Activated T-cell treated with anti-CD3 and anti-CD28 coated beads, Interleukin-2, amount 50 U/mL, for 24 hours (primary cell): Measurements from ENCODE around the gene HKDC1.
"Not testable (repeated sequence)": the region's sequence is repeated elsewhere in the genome, so short reads cannot be mapped to it uniquely, and the experiment has no call there.

Experiments
- DNase-seq: peaks from one replicate; pipeline ENCODE4 v3.0.0-alpha.2; 2020
- H3K27ac Mint-ChIP-seq: 2 replicates; pipeline ENCODE4 v1.8.0; 2020; ENCODE audit warnings: mild to moderate bottlenecking, mixed read lengths
- H3K27me3 Mint-ChIP-seq: 2 replicates; pipeline ENCODE4 v1.8.0; 2020; ENCODE audit warnings: mixed read lengths
- H3K36me3 Mint-ChIP-seq: 2 replicates; pipeline ENCODE4 v1.8.0; 2020; ENCODE audit warnings: low read depth, mixed read lengths
- H3K4me1 Mint-ChIP-seq: 2 replicates; pipeline ENCODE4 v1.8.0; 2020; ENCODE audit warnings: low read depth, mixed read lengths
- H3K4me3 Mint-ChIP-seq: 2 replicates; pipeline ENCODE4 v1.8.0; 2020; ENCODE audit warnings: mild to moderate bottlenecking, moderate library complexity, mixed read lengths
- H3K9me3 Mint-ChIP-seq: 2 replicates; pipeline ENCODE4 v1.8.0; 2020; ENCODE audit warnings: mixed read lengths

Gene HKDC1

DNA sequence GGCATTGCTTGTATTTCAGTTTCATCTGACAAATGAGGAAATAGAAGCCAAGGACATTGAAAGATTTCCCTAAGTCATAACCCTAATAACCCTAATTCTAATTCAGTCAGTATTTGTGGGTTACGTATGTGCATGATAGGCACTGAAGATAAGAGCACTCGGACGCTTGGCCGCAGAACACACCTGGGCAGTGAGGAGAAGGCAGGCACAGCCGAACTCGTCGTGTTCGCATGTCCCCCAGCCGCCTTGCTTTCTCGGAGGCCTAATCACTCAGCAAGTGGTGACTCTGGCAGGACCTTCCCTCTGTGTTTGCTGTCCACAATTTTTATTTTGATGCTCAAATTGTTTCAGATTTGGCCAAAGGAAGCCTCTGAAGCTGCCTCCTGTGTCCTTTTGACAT, 23.7 kb downstream of the HKDC1 start:
- Mint-ChIP-seq H3K27me3 (no peaks in the 10 kb centered on the region), H3K36me3 (no peaks in the 10 kb centered on the region), H3K9me3 (no peaks in the 10 kb centered on the region), H3K27ac (no peak overlapping the region), H3K4me3 (no peak overlapping the region), H3K4me1 (no peaks in the 10 kb centered on the region)
- DNase-seq: no peak

- Mint-ChIP-seq H3K4me1 (no peaks in the 10 kb centered on the region), H3K9me3 (no peaks in the 10 kb centered on the region), H3K4me3 (no peak overlapping the region), H3K27me3 (no peaks in the 10 kb centered on the region), H3K36me3 (no peaks in the 10 kb centered on the region), H3K27ac (no peak overlapping the region)
- DNase-seq: no peak
Measured at GRCh38 chr10:69246036-69246435, 25.9 kb downstream of the HKDC1 start.

DNA sequence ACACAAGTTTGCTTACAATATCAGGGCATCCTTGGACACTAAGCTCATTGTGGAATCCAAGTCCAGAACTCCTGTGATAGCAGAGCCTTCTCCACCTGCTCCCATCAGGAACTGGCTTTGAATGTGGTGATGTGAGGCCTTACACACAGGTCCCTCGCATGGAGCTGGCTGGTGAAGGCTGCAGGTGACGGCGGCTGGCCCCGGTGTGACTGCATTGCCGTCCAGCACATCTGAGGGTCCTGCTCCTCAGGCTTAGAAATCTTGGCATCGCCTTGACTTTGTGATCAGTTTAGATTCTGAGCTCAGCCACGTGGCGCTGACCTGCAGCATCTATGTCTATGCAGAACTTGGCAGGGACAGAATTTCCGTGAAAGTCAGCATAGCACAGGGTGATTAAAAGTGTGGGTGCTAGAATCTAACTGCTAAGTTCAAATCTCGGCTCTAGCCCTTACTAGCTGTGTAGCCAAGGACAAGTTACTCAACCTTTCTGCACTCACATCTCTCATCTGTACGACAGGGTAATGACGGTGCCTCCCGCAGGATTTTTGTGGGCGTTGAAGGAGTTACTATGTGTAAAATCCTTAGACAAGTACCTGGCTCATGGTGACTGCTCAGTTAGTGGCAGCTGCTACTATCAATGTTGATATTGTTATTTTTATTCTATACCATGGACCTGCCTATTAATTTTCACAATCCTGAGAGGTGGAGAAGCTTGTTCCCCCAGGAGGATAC, 26.6 kb downstream of the HKDC1 start:
- Mint-ChIP-seq H3K27me3 (no peaks in the 10 kb centered on the region), H3K4me1 (no peaks in the 10 kb centered on the region), H3K27ac (no peak overlapping the region), H3K4me3 (no peak overlapping the region), H3K36me3 (no peaks in the 10 kb centered on the region), H3K9me3 (no peaks in the 10 kb centered on the region)
- DNase-seq: no peak

GRCh38 chr10:69247313-69247710, 27.2 kb downstream of the HKDC1 start:
- Mint-ChIP-seq H3K27me3 (no peaks in the 10 kb centered on the region), H3K36me3 (no peaks in the 10 kb centered on the region), H3K27ac (no peak overlapping the region), H3K4me3 (no peak overlapping the region), H3K4me1 (no peaks in the 10 kb centered on the region), H3K9me3 (no peaks in the 10 kb centered on the region)
- no peak for DNase-seq

DNA sequence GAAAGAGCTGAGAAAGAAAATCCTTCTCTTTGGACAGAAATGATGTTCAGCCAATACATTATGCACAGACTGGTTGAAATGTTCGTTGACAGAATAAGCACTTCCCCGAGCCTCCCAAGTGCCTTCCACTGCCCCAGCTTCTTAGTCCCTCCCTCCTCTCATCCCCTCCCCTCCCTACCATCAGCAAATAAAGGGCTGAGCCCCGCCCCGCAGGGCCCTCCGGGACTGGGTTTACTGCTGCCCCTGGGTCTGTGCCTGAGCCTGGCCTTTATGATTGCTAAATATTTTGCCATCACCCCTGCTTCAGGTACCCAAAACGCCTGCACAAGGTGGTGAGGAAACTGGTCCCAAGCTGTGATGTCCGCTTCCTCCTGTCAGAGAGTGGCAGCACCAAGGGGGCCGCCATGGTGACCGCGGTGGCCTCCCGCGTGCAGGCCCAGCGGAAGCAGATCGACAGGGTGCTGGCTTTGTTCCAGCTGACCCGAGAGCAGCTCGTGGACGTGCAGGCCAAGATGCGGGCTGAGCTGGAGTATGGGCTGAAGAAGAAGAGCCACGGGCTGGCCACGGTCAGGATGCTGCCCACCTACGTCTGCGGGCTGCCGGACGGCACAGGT, 28.1 kb downstream of the HKDC1 start:
- H3K9me3 Mint-ChIP-seq: no peaks in the 10 kb centered on the region
- DNase-seq: no peak
- H3K27me3 Mint-ChIP-seq: no peaks in the 10 kb centered on the region
- no peaks in the 10 kb centered on the region for H3K4me1 Mint-ChIP-seq
- H3K4me3 Mint-ChIP-seq: no peak overlapping the region
- H3K27ac Mint-ChIP-seq: no peak overlapping the region
- no peaks in the 10 kb centered on the region for H3K36me3 Mint-ChIP-seq

DNA sequence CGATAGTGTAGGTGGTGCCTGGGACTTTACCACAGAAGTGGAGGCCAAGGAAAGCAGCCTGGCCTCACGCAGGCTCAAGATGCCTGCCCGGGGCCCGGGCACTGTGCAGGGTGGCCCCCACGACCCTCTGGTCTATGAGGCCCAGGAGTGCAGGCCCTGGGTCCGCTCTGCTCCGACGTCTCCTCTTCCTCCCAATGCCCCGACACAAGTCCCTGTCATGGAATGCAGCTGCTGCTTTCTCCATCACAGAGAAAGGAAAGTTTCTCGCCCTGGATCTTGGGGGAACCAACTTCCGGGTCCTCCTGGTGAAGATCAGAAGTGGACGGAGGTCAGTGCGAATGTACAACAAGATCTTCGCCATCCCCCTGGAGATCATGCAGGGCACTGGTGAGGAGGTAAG, 29.9 kb downstream of the HKDC1 start:
- no peak for DNase-seq
- H3K4me3 Mint-ChIP-seq: no peak overlapping the region

GRCh38 chr10:69251417-69251816, 31.3 kb downstream of the HKDC1 start:
- DNase-seq, H3K36me3 Mint-ChIP-seq, H3K4me1 Mint-ChIP-seq, H3K27me3 Mint-ChIP-seq, H3K27ac Mint-ChIP-seq, H3K4me3 Mint-ChIP-seq, H3K9me3 Mint-ChIP-seq: not testable (repeated sequence)

More for the DNA sequence above, 29.9 kb downstream of the HKDC1 start:
- H3K4me1 Mint-ChIP-seq: no peaks in the 10 kb centered on the region
- H3K27ac Mint-ChIP-seq: no peak overlapping the region
- H3K9me3 Mint-ChIP-seq: no peaks in the 10 kb centered on the region
- H3K27me3 Mint-ChIP-seq: no peaks in the 10 kb centered on the region
- H3K36me3 Mint-ChIP-seq: no peaks in the 10 kb centered on the region

- Mint-ChIP-seq H3K4me3 (no peak overlapping the region), H3K9me3 (no peaks in the 10 kb centered on the region), H3K27ac (no peak overlapping the region), H3K36me3 (no peaks in the 10 kb centered on the region), H3K27me3 (no peaks in the 10 kb centered on the region), H3K4me1 (no peaks in the 10 kb centered on the region)
- DNase-seq: no peak
Measured at GRCh38 chr10:69253171-69253570, 33.0 kb downstream of the HKDC1 start.

- Mint-ChIP-seq H3K36me3 (no peaks in the 10 kb centered on the region), H3K4me1 (no peaks in the 10 kb centered on the region), H3K27ac (no peak overlapping the region), H3K9me3 (no peaks in the 10 kb centered on the region), H3K27me3 (no peaks in the 10 kb centered on the region), H3K4me3 (no peak overlapping the region)
- DNase-seq: no peak
Measured at GRCh38 chr10:69254877-69255276, 34.7 kb downstream of the HKDC1 start.

- Mint-ChIP-seq H3K27me3 (no peaks in the 10 kb centered on the region), H3K4me1 (peaks cover 18% of the 10 kb centered on the region), H3K9me3 (no peaks in the 10 kb centered on the region), H3K27ac (no peak overlapping the region), H3K4me3 (no peak overlapping the region), H3K36me3 (no peaks in the 10 kb centered on the region)
- no peak for DNase-seq
Measured at GRCh38 chr10:69259547-69260243, 39.6 kb downstream of the HKDC1 start.

GRCh38 chr10:69261184-69261583, 41.1 kb downstream of the HKDC1 start:
- Mint-ChIP-seq H3K4me1 (peaks cover 18% of the 10 kb centered on the region), H3K27me3 (no peaks in the 10 kb centered on the region), H3K36me3 (no peaks in the 10 kb centered on the region), H3K27ac (no peak overlapping the region), H3K9me3 (no peaks in the 10 kb centered on the region), H3K4me3 (no peak overlapping the region)
- DNase-seq: no peak

GRCh38 chr10:69262292-69262751, 42.2 kb downstream of the HKDC1 start:
- Mint-ChIP-seq H3K27me3 (no peaks in the 10 kb centered on the region), H3K9me3 (no peaks in the 10 kb centered on the region), H3K4me1 (peaks cover 18% of the 10 kb centered on the region), H3K36me3 (no peaks in the 10 kb centered on the region), H3K27ac (peak overlapping the region; percentile 75), H3K4me3 (no peak overlapping the region)
- DNase-seq: no peak

DNA sequence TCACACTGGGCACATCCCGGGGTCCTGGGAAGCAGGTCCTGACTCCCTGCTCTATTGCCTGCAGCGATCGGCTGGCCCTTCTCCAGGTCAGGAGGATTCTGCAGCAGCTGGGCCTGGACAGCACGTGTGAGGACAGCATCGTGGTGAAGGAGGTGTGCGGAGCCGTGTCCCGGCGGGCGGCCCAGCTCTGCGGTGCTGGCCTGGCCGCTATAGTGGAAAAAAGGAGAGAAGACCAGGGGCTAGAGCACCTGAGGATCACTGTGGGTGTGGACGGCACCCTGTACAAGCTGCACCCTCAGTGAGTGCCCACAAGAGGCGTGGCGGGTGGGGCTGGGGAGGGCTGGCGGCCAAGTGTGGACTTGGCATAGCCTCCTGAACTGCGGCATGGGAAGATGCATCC, 45.4 kb downstream of the HKDC1 start:
- no peaks in the 10 kb centered on the region for H3K27me3 Mint-ChIP-seq
- H3K27ac Mint-ChIP-seq: no peak overlapping the region
- H3K36me3 Mint-ChIP-seq: no peaks in the 10 kb centered on the region
- H3K9me3 Mint-ChIP-seq: no peaks in the 10 kb centered on the region
- H3K4me3 Mint-ChIP-seq: no peak overlapping the region
- peaks cover 18% of the 10 kb centered on the region for H3K4me1 Mint-ChIP-seq
- no peak for DNase-seq

- H3K4me3 Mint-ChIP-seq: no peak overlapping the region
- DNase-seq: no peak
- no peak overlapping the region for H3K27ac Mint-ChIP-seq
- H3K27me3 Mint-ChIP-seq: no peaks in the 10 kb centered on the region
- peaks cover 4% of the 10 kb centered on the region for H3K4me1 Mint-ChIP-seq
- no peaks in the 10 kb centered on the region for H3K36me3 Mint-ChIP-seq
- no peaks in the 10 kb centered on the region for H3K9me3 Mint-ChIP-seq
Measured at GRCh38 chr10:69268761-69269416, 48.8 kb downstream of the HKDC1 start.

DNA sequence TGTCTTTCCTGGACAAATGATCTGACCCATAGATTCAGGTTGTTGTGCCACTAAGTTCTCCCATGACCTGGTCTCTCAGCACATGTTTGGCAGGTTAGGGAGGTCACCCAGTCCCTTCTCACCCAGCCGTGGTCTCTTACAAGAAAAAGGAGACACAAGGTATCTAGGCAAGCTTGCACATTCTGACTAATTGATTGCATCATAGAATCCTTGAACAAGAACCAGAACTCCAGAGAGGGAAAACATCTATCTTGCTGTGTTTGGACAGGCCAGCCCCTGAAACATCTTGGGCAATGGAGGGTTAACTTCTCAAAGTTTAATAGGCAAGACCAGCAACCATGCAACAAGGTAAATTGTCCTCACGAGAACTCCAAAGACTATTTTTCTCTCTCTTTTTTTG, 49.6 kb downstream of the HKDC1 start:
- H3K27me3 Mint-ChIP-seq: no peaks in the 10 kb centered on the region
- DNase-seq: no peak
- H3K9me3 Mint-ChIP-seq: no peaks in the 10 kb centered on the region
- H3K4me1 Mint-ChIP-seq: peaks cover 4% of the 10 kb centered on the region
- H3K4me3 Mint-ChIP-seq: no peak overlapping the region
- no peaks in the 10 kb centered on the region for H3K36me3 Mint-ChIP-seq
- H3K27ac Mint-ChIP-seq: no peak overlapping the region
